Endothelial cell (in vitro differentiated cells): ENCODE measurements around the gene NTNG2. TPM values are rescaled to one million over a fixed set of nuclear protein-coding genes. Genes with fewer than 3 reads are reported as not detected.

Source experiments
- DNase-seq: peaks from one replicate; pipeline ENCODE4 v3.0.0; 2021; ENCODE audit warnings: low spot score
- H3K27ac Mint-ChIP-seq: one replicate; pipeline ENCODE4 v1.8.0; 2021; ENCODE audit warnings: mixed read lengths, inconsistent platforms; ENCODE audit not compliant: unreplicated experiment
- H3K27me3 Mint-ChIP-seq: one replicate; pipeline ENCODE4 v1.8.0; 2021; ENCODE audit warnings: mild to moderate bottlenecking, moderate library complexity, mixed read lengths, inconsistent platforms; ENCODE audit not compliant: unreplicated experiment
- H3K36me3 Mint-ChIP-seq: one replicate; pipeline ENCODE4 v1.8.0; 2021; ENCODE audit warnings: mild to moderate bottlenecking, low read depth, mixed read lengths, inconsistent platforms; ENCODE audit not compliant: unreplicated experiment
- H3K4me1 Mint-ChIP-seq: one replicate; pipeline ENCODE4 v1.8.0; 2021; ENCODE audit warnings: mild to moderate bottlenecking, mixed read lengths, inconsistent platforms; ENCODE audit not compliant: unreplicated experiment
- H3K4me3 Mint-ChIP-seq: one replicate; pipeline ENCODE4 v1.8.0; 2021; ENCODE audit warnings: mild to moderate bottlenecking, mixed read lengths, inconsistent platforms; ENCODE audit not compliant: unreplicated experiment
- H3K9me3 Mint-ChIP-seq: one replicate; pipeline ENCODE4 v1.8.0; 2021; ENCODE audit warnings: mixed read lengths, inconsistent platforms; ENCODE audit not compliant: unreplicated experiment
- total RNA-seq: library from RNA; stranded (reverse); fragmentation: NEBNext Ultra II Directional; extraction: Animal tissue kit (Norgen Biotek cat#: 25700); gene quantifications from one replicate; pipeline ENCODE4 v1.2.1, GENCODE V29; 2021; ENCODE audit not compliant: unreplicated experiment
- TF ChIP-seq, protein P1 (sequence below): fragments of 200-600 bp; sonication (generic); IDR thresholded peaks from one replicate; pipeline ENCODE4 v1.5.0; 2021; ENCODE audit warnings: antibody characterized with exemption; ENCODE audit not compliant: unreplicated experiment

NTNG2 gene
- total RNA-seq, 1 donor from 2014 or later: 0.38 TPM

DNA sequence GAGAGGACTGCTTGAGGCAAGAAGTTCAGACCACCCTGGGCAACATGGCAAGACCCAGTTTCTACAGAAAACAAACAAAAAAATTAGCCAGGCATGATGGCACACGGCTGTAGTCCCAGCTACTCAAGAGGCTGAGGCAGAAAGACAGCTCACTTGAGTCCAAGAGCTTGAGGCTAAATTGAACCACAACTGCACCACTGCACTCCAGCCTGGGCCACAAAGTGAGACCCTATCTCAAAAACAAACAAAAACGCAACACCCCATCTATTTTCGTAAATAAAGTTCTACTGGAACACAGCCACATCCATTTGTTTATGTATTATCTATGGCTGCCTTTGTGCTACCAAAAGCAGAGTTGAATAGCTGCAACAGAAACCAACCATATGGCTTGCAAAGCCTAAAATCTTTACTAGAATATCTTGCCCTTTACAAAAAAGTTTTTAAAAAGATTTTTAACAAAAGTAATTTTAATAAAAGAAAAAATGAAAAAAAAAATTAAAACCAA is 125.5 kb downstream of the NTNG2 start:
- no peak for DNase-seq
- Mint-ChIP-seq H3K27ac (no peak overlapping the region), H3K4me3 (no peak overlapping the region), H3K36me3 (peaks cover 37% of the 10 kb centered on the region), H3K9me3 (no peaks in the 10 kb centered on the region), H3K4me1 (no peaks in the 10 kb centered on the region), H3K27me3 (no peaks in the 10 kb centered on the region)
- TF ChIP-seq, protein P1, sequence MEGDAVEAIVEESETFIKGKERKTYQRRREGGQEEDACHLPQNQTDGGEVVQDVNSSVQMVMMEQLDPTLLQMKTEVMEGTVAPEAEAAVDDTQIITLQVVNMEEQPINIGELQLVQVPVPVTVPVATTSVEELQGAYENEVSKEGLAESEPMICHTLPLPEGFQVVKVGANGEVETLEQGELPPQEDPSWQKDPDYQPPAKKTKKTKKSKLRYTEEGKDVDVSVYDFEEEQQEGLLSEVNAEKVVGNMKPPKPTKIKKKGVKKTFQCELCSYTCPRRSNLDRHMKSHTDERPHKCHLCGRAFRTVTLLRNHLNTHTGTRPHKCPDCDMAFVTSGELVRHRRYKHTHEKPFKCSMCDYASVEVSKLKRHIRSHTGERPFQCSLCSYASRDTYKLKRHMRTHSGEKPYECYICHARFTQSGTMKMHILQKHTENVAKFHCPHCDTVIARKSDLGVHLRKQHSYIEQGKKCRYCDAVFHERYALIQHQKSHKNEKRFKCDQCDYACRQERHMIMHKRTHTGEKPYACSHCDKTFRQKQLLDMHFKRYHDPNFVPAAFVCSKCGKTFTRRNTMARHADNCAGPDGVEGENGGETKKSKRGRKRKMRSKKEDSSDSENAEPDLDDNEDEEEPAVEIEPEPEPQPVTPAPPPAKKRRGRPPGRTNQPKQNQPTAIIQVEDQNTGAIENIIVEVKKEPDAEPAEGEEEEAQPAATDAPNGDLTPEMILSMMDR: no peak

DNA sequence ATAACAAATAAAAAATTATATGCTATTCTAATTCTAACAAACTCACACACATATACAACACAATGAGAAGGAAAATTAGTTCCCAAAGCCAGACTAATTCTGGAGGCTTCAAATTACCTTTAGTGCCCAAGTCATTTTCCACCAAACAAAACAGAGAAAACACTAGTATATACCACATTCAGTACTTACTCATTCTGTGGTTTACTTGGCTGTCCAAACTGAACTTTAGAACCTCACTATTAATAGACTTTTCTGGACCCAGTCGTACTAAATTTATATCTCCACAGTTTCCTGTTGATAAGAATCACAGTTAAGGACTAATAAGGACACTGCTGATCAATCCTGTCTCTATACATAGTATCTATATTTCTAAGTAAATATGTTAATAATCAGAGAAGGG is 126.5 kb downstream of the NTNG2 start:
- H3K27me3 Mint-ChIP-seq: no peaks in the 10 kb centered on the region
- peaks cover 33% of the 10 kb centered on the region for H3K36me3 Mint-ChIP-seq
- H3K4me3 Mint-ChIP-seq: no peak overlapping the region
- H3K4me1 Mint-ChIP-seq: no peaks in the 10 kb centered on the region
- no peak for DNase-seq
- H3K27ac Mint-ChIP-seq: no peak overlapping the region
- TF ChIP-seq, protein P1: no peak
- no peaks in the 10 kb centered on the region for H3K9me3 Mint-ChIP-seq

DNA sequence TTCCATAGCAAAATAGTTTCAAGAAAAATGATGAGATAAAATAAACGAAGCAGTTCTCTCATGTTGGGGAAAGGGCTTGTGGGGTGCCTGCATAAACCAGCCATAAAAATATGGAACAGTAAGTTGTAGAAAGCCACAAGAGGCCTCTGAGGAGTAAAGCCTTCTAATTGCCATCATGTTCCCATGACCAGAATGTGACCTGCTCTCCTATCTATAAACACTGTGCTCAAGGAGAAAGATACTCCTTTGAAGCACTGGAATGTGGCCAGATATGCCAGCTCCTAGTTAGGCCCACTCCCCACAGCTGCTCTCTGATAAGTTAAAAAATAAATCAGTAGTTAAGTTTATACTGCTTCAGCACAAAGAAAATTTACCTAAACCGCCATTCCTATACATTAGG is 127.1 kb downstream of the NTNG2 start:
- Mint-ChIP-seq H3K9me3 (no peaks in the 10 kb centered on the region), H3K27ac (no peak overlapping the region), H3K4me3 (no peak overlapping the region), H3K36me3 (peaks cover 27% of the 10 kb centered on the region), H3K4me1 (no peaks in the 10 kb centered on the region), H3K27me3 (no peaks in the 10 kb centered on the region)
- DNase-seq: no peak
- TF ChIP-seq, protein P1: no peak

DNA sequence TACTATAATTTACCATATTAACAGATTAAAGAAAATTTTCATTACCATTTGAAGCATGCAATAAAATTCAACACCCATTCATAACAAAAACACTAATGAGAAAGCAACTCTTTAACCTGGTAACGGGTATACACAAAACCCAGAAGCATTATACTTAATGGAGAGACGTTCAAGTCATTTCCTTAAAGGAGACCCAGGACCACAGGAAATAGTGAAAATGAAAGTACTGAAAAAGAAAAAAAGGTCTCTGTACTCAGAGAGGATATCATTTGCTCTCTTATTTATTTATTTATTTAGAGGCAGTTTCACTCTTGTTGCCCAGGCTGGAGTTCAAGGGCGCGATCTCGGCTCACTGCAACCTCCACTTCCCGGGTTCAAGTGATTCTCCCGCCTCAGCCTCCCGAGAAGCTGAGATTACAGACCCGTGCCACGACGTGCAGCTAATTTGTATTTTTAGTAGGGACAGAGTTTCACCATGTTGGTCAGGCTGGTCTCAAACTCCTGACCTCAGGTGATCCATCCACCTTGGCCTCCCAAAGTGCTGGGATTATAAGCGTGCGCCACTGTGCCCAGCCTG is 131.4 kb downstream of the NTNG2 start:
- peaks cover 47% of the 10 kb centered on the region for H3K36me3 Mint-ChIP-seq
- H3K27me3 Mint-ChIP-seq: peaks cover 2% of the 10 kb centered on the region
- no peak overlapping the region for H3K27ac Mint-ChIP-seq
- TF ChIP-seq, protein P1: no peak
- H3K4me3 Mint-ChIP-seq: no peak overlapping the region
- no peak for DNase-seq
- H3K4me1 Mint-ChIP-seq: peaks cover 16% of the 10 kb centered on the region
- no peaks in the 10 kb centered on the region for H3K9me3 Mint-ChIP-seq

Other genes starting within 250 kb of the NTNG2 start
- 24.0 TPM for gene MED27, start 82.2 kb upstream of the NTNG2 start, total RNA-seq
- 169 TPM for gene SETX, start 192.9 kb downstream of the NTNG2 start, total RNA-seq
- 22.3 TPM for gene TTF1, start 244.8 kb downstream of the NTNG2 start, total RNA-seq
- gene CFAP77, start 248.2 kb downstream of the NTNG2 start, total RNA-seq: 3.7 TPM